HCT116 (cell line): Measurements from ENCODE around the gene SCNN1B. TPM values are rescaled to one million over a fixed set of nuclear protein-coding genes. Genes with fewer than 3 reads are reported as not detected.

Source experiments
- ATAC-seq: fragments of 200-7000 bp; cut with Tn5 transposase; 2 replicates; pipeline ENCODE4 v1.9.1; 2020; ENCODE audit warnings: mild to moderate bottlenecking, moderate library complexity
- BruUV-seq: library from RNA; stranded (reverse); fragments of 400-500 nt; replicated peaks from 2 replicates; lab custom pipeline; 2021; lab: Mats Ljungman, UMichigan
- CTCF ChIA-PET: fragments of 300-600 bp; sonication (Branson Sonifier 250); formaldehyde crosslinking; loops from one replicate; lab custom pipeline; 2021; ENCODE audit warnings: antibody characterized with exemption; lab: Charles Lee
- POLR2A ChIA-PET: fragments of 300-600, 350-600 bp; sonication (Branson Sonifier 250); formaldehyde crosslinking; loops from one replicate; lab custom pipeline; 2021; ENCODE audit warnings: antibody characterized with exemption; lab: Charles Lee
- RAD21 ChIA-PET, 2 experiments: fragments of 300-600 bp; sonication (Branson Sonifier 250); formaldehyde crosslinking; loops; one replicate each; lab custom pipeline; 2023; ENCODE audit warnings: low total read pairs in 2 of 2; ENCODE audit not compliant: uncharacterized antibody in 2 of 2, unreplicated experiment in 2 of 2, low non-redundant PET in 1 of 2; lab: Charles Lee
- DNase-seq: peaks from one replicate; pipeline ENCODE4 v3.0.0-alpha.2; 2010; ENCODE audit warnings: low read depth, low spot score
- H2AFZ ChIP-seq: fragments of 200-600 bp; shearing (Covaris generic), sonication (generic); 2 replicates; pipeline ENCODE4 v1.6.1; 2017; ENCODE audit warnings: low read depth, mixed run types, mixed read lengths, antibody characterized with exemption, low read length; ENCODE audit not compliant: poor library complexity, severe bottlenecking
- H3K27ac ChIP-seq: 2 replicates; pipeline ENCODE4 v1.5.1; 2012; ENCODE audit warnings: low read depth, low read length
- H3K27me3 ChIP-seq: fragments of 200-600 bp; sonication (generic); 2 replicates; pipeline ENCODE4 v1.6.1; 2016; ENCODE audit warnings: mixed run types, low read length, mixed read lengths; ENCODE audit not compliant: insufficient read depth
- H3K36me3 ChIP-seq, 2 experiments: fragments of 200-500 bp in 1 of 2; fragments of 200-600 bp in 1 of 2; sonication (Bioruptor generic) in 1 of 2; sonication (generic) in 1 of 2; 2 replicates each; pipeline versions ENCODE4 v1.5.1 to v1.6.1; 2014 to 2016; ENCODE audit warnings: low read length in 2 of 2, inconsistent platforms in 1 of 2, mixed read lengths in 1 of 2, mixed run types in 1 of 2; ENCODE audit not compliant: insufficient read depth in 2 of 2, control insufficient read depth in 1 of 2
- H3K4me1 ChIP-seq, 2 experiments: fragments of 200-600 bp in 1 of 2; sonication (generic) in 1 of 2; 2 replicates each; pipeline versions ENCODE4 v1.5.1 to v1.6.1; 2012 to 2017; ENCODE audit warnings: low read length in 2 of 2, inconsistent platforms in 1 of 2, mild to moderate bottlenecking in 1 of 2, mixed read lengths in 1 of 2, mixed run types in 1 of 2, moderate library complexity in 1 of 2; ENCODE audit not compliant: insufficient read depth in 2 of 2, control insufficient read depth in 1 of 2
- H3K4me2 ChIP-seq: fragments of 200-600 bp; sonication (generic); 2 replicates; pipeline ENCODE4 v1.6.1; 2017; ENCODE audit warnings: mixed run types, low read length, mixed read lengths
- H3K4me3 ChIP-seq, 2 experiments: fragments of 200-600 bp in 1 of 2; sonication (generic) in 1 of 2; replicated peaks in 1 of 2; 2 replicates each; pipeline ENCODE4 v1.5.1; 2011 to 2016; ENCODE audit warnings: low read length in 2 of 2, control low read depth in 1 of 2, low read depth in 1 of 2, mild to moderate bottlenecking in 1 of 2, mixed read lengths in 1 of 2, mixed run types in 1 of 2
- H3K79me2 ChIP-seq: fragments of 200-600 bp; sonication (generic); 2 replicates; pipeline ENCODE4 v1.6.1; 2017; ENCODE audit warnings: mild to moderate bottlenecking, mixed run types, low read length, moderate library complexity, mixed read lengths; ENCODE audit not compliant: insufficient read depth
- H3K9ac ChIP-seq: fragments of 200-600 bp; sonication (generic); 2 replicates; pipeline ENCODE4 v1.6.1; 2016; ENCODE audit warnings: low read length, mixed read lengths
- H3K9me2 ChIP-seq: fragments of 200-600 bp; sonication (generic), shearing (Covaris generic); 2 replicates; pipeline ENCODE4 v1.6.1; 2017; ENCODE audit warnings: mixed run types, mild to moderate bottlenecking, moderate library complexity; ENCODE audit not compliant: insufficient read depth
- H3K9me3 ChIP-seq, 2 experiments: fragments of 200-500 bp in 1 of 2; fragments of 200-600 bp in 1 of 2; sonication (Bioruptor generic) in 1 of 2; sonication (generic) in 1 of 2; 2 replicates each; pipeline ENCODE4 v1.6.1; 2014 to 2017; ENCODE audit warnings: low read length in 2 of 2, mixed read lengths in 2 of 2, inconsistent platforms in 1 of 2, low read depth in 1 of 2, mild to moderate bottlenecking in 1 of 2, mixed run types in 1 of 2, moderate library complexity in 1 of 2; ENCODE audit not compliant: control insufficient read depth in 1 of 2, insufficient read depth in 1 of 2
- H4K20me1 ChIP-seq: fragments of 200-600 bp; sonication (generic), shearing (Covaris generic); 2 replicates; pipeline ENCODE4 v1.6.1; 2017; ENCODE audit warnings: mixed run types, mild to moderate bottlenecking, moderate library complexity; ENCODE audit not compliant: insufficient read depth
- ATF3 ChIP-seq: IDR thresholded peaks from 2 replicates; pipeline ENCODE4 v1.6.1; 2012
- CEBPB ChIP-seq: IDR thresholded peaks from 2 replicates; pipeline ENCODE4 v1.6.1; 2012; ENCODE audit warnings: low read depth
- CTCF ChIP-seq, 3 experiments: fragments of 200-600 bp in 1 of 3; sonication (generic) in 1 of 3; IDR thresholded peaks in 2 of 3; conservative IDR thresholded peaks in 1 of 3; 2 replicates each; pipeline ENCODE4 v1.5.1; 2012 to 2017; ENCODE audit warnings: low read depth in 2 of 3, low read length in 2 of 3, antibody characterized with exemption in 1 of 3, borderline replicate concordance in 1 of 3, control low read depth in 1 of 3, mild to moderate bottlenecking in 1 of 3, mixed read lengths in 1 of 3, mixed run types in 1 of 3, moderate library complexity in 1 of 3; ENCODE audit not compliant: insufficient read depth in 1 of 3
- EGR1 ChIP-seq: IDR thresholded peaks from 2 replicates; pipeline ENCODE4 v1.6.1; 2012; ENCODE audit warnings: low read depth
- EZH2 ChIP-seq: fragments of 200-600 bp; sonication (generic); IDR thresholded peaks from 2 replicates; pipeline ENCODE4 v1.6.1; 2017; ENCODE audit warnings: antibody characterized with exemption, mixed run types
- EZH2phosphoT487 ChIP-seq: fragments of 200-600 bp; IDR thresholded peaks from 2 replicates; pipeline ENCODE4 v1.6.1; 2018; ENCODE audit warnings: antibody characterized with exemption, borderline replicate concordance
- FOSL1 ChIP-seq: IDR thresholded peaks from 2 replicates; pipeline ENCODE4 v1.6.1; 2012; ENCODE audit warnings: low read depth
- JUND ChIP-seq: IDR thresholded peaks from 2 replicates; pipeline ENCODE4 v1.6.1; 2012
- MAX ChIP-seq: IDR thresholded peaks from 2 replicates; pipeline ENCODE4 v1.6.1; 2012
- POLR2AphosphoS5 ChIP-seq: IDR thresholded peaks from 2 replicates; pipeline ENCODE4 v1.6.1; 2011; ENCODE audit warnings: mild to moderate bottlenecking, low read depth, low read length, moderate library complexity
- RAD21 ChIP-seq: IDR thresholded peaks from 2 replicates; pipeline ENCODE4 v1.6.1; 2012; ENCODE audit warnings: low read depth, mild to moderate bottlenecking
- REST ChIP-seq: IDR thresholded peaks from 2 replicates; pipeline ENCODE4 v1.6.1; 2012; ENCODE audit warnings: low read depth
- SP1 ChIP-seq: IDR thresholded peaks from 2 replicates; pipeline ENCODE4 v1.6.1; 2012; ENCODE audit warnings: low read depth
- SRF ChIP-seq: IDR thresholded peaks from 2 replicates; pipeline ENCODE4 v1.6.1; 2012; ENCODE audit warnings: low read depth
- YY1 ChIP-seq: IDR thresholded peaks from 2 replicates; pipeline ENCODE4 v1.6.1; 2011; ENCODE audit warnings: low read length, low read depth, moderate library complexity, mild to moderate bottlenecking; ENCODE audit not compliant: insufficient replicate concordance; ENCODE audit errors: extremely low read depth
- ZFX ChIP-seq: fragments of 450-650 bp; IDR thresholded peaks from 2 replicates; pipeline ENCODE4 v1.6.1; 2017
- ZNF274 ChIP-seq: fragments of 200-500 bp; sonication (Bioruptor generic); IDR thresholded peaks from 2 replicates; pipeline ENCODE4 v1.6.1; 2014; ENCODE audit warnings: mild to moderate bottlenecking, low read depth, low read length, inconsistent platforms
- intact Hi-C: fragments of 100-400 bp; cut with micrococcal nuclease; formaldehyde crosslinking; loops from 2 replicates; pipeline ENCODE4 v1.10.0; 2022
- total RNA-seq: library from RNA; stranded (reverse); gene quantifications from one replicate; pipeline ENCODE4 v1.2.1, GENCODE V29; 2021; ENCODE audit not compliant: unreplicated experiment

SCNN1B gene
- total RNA-seq, 1 experiment from 2014 or later, result 0.37 TPM

- no peak overlapping the region for H3K9ac ChIP-seq
- peaks cover 5 to 9% of the 10 kb centered on the region in 2 experiments; a peak in 3 of 4 replicates for H3K36me3 ChIP-seq
- CTCF ChIA-PET, result no interaction called here
- RAD21 ChIA-PET, result no interaction called here
- H3K4me1 ChIP-seq, result no peaks in the 10 kb centered on the region
- H2AFZ ChIP-seq, result no peak overlapping the region
- intact Hi-C loops, result no loop called here
- no peaks in the 10 kb centered on the region for H3K27me3 ChIP-seq
- H3K27ac ChIP-seq, result no peak overlapping the region
- no peak for DNase-seq
- no peaks in the 10 kb centered on the region for H3K9me3 ChIP-seq
- H3K9me2 ChIP-seq, result no peaks in the 10 kb centered on the region
- no peak overlapping the region for H3K4me2 ChIP-seq
- H3K79me2 ChIP-seq, result no peaks in the 10 kb centered on the region
- POLR2A ChIA-PET, result no interaction called here
- no peaks in the 10 kb centered on the region for H4K20me1 ChIP-seq
- BruUV-seq, result no TSS peak
- H3K4me3 ChIP-seq, result no peak overlapping the region
- ATAC-seq, result no peak
- TF ChIP-seq EGR1 (no peak), ZNF274 (no peak), EZH2 (no peak), CTCF (IDR thresholded peaks at IDR 0.05 in 2 of 3, conservative IDR thresholded peaks at IDR 0.05 in 1 of 3; ENCODE audit: borderline replicate concordance in 1 of 3, insufficient read depth in 1 of 3, low read depth in 2 of 3, low read length in 2 of 3) (no peak), ATF3 (no peak), ZFX (no peak), REST (no peak), JUND (no peak), EZH2phosphoT487 (no peak), MAX (no peak), YY1 (no peak), SRF (no peak), POLR2AphosphoS5 (no peak), FOSL1 (no peak), CEBPB (no peak), SP1 (no peak), RAD21 (no peak)
These were observed 93.6 kb downstream of the SCNN1B start for GRCh38 chr16:23395732-23396131.
